ENCODE data around the gene CD300LB.
A peak's percentile ranks its signal among the peaks of the same experiment; 100 is the strongest.
"Not testable (repeated sequence)": the region's sequence is repeated elsewhere in the genome, so short reads cannot be mapped to it uniquely, and the experiment has no call there.

CD300LB gene

DNA sequence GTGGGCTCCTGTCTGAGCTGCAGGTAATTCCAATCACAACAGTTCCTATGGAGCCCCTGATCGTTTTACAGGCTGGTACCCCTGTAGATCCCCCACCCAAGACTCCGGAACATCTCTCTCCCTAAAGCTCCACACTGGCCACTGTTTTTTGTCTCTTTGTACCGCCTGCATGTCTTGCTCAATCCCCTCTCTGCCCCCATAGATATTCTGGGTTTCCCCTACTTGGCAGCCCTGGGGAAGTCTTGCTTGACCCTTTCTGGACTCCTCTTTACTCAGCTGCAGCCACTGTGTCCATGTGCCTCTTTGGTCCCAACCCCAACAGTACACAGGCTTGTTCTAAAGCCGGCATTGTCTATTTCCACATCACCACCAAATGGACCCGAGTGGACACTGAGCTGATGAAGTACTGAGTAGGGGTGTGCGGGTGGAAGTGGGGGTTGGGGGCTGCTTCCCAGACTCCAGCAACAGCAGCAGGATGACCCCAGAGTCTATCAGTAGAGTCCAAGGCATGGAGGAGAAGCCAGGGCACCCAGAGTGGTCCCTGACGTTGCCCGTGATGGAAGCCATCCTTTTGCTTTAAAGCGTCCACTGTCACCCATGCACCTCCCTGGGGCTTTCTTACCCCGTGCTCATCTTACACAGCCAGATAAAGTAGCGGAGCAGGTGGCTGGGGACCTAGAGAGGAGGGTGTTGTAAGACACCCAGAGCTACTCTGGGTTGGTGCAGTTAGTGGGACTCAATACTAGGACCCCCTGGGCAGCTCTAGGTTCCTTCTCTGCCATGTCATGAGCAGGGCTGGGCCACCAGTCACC is 6.4 kb downstream of the CD300LB start:
- no peak for DNase-seq

DNA sequence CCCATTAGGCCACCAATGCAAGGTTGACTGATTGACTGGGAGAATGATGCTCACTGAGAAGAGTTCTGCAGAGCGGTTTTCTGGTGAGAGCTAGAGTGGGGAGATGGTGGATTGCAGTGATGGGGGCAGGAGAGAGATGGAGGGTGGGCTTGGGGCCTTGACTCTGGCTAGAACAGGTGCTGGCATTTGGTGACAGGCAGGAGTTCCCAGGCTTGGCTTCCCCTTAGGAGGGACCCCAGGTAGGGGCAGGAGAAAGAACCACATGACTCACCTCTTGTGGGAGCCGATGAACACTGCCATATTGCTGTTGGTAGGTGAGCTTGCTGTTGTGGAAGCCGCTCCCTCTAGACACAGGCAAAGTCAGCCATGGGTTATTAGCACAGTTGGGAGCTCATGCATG is 8.0 kb downstream of the CD300LB start:
- no peak for DNase-seq

DNA sequence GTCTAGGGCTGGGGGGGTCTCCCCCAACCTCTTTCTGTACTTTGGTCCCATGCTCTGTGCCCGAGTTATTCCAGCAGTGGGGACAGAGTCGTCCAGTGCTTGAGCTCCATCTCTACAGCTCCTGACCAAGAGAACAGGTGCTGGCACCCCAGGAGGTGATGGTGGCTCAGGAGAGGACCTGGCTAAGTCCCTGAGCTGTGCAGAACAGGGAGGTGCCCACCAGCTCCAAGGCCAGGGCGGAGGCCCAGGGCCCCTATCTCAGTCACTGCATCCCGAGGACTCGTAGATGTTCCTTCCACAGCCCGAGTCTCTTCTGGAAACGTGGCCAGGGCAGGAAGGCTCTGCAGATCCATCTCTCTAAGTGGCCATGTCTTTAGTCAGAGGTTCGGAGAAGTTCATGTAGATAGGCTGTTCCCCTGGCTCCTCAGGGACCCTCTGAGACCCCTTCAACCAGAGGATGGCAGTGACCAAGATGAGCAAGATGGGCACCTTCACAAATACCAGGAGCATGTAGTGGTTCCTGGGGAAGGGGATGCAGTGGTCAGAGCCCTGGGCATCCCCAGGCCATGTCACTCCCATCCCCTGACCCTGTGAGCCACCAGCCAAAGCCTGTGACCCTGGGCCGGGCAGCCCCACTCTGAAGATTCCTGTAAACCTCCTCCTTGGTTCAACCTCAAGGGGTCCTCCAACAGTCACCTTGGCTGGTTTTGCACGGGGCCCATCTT is 8.7 kb downstream of the CD300LB start:
- no peak for DNase-seq

DNA sequence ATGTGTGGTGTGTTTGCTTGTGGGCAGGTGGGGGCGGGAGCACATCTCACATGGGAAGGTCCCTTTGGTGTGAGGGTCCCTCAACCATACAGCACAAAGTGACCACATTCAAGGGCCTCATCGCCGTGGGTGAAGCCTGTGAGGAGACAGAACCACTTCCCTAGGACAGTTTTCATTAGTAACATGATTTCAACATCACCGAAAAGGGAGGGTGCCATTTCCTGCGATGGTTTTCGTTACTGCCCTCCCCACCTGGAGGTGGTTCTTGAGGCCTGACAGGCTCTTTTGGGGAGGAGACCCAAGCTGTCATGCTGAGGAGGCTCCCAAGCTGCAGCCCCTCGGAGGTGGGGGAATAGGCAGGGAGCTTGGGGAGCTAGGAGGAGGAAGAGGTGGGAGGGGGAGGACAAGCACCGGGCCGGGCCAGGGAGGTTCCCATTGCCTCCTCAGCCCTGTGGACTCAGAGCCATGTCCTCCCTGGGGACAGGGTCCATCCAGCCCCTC is 9.5 kb downstream of the CD300LB start:
- no peak for DNase-seq

DNA sequence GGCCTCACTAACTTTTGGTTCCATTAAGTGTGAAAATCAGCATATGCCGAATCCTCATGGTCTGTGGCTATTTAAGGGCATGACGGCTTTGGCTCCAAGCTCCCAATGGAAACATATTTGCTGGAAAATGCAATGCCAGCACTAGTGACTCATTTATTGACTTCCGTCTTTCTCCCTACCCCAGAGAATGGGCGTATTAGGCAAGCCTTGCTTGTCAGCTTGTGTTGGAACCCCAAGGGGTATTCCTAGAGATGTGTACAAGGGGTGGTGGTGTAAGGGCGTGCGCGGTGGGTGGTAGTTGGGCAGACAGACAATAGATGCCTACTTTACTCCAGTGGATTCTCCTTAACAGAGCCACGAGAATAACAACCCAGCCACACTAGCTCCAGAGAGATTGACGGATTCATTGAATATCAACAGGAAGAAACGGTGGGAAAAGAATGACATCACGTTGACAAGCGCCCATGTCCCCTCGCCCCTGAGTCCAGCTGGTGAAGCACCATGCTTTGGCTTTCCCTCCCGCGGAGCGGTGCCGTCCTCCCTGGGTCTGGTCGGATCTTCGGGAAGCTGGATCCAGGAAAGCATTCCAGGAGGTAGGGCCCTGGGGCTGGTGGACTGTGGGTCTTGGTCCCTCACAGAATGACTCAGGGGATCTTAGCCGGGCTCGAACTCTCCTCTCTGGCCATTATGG is 10.3 kb downstream of the CD300LB start:
- DNase-seq = no peak

DNA sequence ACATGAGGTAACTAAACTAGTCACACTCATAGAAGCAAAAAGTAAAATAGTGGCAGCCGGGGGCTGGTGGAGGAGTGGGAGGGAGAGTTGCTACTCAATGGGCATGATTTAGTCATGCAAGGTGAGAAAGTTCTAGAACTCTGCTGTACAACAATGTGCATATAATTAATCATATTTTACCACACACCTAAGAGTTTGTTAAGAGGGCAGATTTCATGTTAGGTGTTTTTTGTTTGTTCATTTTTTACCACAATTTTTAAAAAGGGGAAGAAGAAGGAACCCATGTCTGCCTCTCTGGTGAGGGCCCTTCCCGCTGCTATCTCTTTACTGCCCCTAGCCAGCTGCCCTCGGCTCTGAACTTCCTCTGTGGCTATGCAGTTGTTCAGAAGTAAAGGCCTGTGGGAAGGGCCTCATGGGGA is 11.2 kb downstream of the CD300LB start:
- DNase-seq = no peak

DNA sequence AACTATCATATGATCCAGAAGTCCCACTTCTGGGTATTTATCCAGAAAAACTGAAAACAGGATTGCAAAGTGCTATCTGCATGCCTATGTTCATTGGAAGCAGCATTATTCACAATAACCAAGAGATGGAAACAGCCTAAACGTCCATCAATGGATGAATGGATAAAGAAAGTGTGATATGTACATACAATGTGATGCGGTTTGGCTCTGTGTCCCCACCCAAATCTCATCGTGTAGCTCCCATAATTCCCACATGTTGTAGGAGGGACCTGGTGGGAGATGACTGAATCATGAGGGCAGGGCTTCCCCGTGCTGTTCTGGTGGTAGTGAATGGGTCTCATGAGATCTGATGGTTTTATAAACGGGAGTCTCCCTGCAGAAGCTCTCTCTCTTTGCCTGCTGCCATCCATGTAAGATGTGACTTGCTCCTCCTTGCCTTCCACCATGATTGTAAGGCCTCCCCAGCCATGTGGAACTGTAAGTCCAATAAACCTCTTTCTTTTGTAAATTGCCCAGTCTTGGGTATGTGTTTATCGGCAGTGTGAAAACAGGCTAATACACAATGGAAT is 12.8 kb downstream of the CD300LB start:
- not testable (repeated sequence) for DNase-seq

DNA sequence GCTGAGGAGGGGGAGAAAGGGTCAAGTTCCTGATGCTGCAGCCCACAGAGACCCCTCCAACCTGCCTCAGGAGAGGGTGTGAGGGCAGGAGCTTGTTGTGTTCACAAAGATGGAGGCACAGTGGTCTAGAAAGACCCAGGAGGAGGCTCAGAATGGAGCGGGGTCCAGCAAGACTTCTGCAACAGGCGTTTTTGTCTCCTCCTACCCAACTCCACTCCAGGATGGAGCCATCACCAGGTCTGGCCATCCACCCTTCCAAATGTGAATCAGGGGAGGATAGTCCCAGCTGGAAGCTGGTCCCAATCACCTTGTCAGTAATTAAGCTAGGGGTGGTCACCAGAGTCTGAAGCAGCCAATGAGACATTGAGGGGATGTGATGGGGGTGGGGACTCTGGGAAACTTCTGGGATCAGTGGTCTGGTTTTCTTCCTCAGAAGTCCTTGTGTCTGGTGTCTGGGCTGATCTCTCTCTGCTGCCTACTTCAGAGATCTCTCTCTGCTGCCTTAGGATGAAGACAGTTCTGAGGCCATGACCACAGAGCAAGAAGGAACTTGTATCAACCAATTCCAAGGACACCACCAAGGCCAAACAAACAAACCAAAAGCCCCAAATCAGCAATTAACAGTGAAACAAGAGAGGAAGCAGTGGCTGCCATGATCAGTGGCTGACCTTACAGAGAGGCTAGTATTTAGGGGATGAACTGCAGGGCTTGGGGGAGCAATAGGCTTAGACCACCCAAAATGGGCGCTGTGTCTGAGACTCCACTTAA is 14.5 kb downstream of the CD300LB start:
- DNase-seq = no peak

DNA sequence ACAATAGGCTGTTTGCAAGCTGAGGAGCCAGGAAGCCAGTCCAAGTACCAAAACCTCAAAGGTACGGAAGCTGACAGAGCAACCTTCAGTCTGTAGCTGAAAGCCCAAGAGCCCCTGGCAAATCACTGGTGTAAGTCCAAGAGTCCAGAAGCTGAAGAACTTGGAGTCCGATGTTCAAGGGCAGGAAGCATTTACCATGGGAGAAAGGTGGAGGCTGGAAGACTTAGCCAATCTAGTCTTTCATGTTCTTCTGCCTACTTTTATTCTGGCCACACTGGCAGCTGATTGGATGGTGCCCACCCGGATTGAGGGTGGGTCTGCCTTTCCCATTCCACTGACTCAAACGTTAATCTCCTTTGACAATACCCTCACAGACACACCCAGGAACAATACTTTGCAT is 15.3 kb downstream of the CD300LB start:
- no peak for DNase-seq

DNA sequence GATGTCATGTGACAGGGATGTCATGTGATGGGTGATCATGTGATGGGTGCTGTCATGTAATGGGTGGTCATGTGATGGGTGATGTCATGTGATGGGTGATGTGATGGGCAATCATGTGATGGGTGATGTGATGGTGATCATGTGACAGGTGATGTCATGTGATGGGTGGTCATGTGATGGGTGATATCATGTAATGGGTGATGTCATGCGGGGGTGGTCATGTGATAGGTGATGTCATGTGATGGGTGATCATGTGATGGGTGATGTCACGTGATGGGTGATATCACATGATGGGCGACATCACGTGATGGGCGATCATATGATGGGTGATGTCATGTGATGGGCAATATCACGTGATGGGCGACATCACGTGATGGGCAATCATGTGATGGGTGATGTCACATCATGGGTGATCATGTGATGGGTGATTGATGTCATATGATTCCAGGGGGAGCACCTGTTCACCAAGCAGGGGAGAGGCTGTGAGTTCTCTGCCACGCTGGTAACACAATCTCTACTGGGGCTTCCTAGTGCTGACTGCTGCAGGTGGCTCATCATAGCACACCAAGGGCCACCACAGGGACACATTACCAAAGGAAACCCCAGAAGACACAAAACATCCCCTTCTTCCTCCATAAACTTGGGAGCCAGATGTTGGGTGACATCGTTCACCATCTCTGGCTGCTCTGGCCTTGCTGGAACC is 16.5 kb downstream of the CD300LB start:
- no peak for DNase-seq

DNA sequence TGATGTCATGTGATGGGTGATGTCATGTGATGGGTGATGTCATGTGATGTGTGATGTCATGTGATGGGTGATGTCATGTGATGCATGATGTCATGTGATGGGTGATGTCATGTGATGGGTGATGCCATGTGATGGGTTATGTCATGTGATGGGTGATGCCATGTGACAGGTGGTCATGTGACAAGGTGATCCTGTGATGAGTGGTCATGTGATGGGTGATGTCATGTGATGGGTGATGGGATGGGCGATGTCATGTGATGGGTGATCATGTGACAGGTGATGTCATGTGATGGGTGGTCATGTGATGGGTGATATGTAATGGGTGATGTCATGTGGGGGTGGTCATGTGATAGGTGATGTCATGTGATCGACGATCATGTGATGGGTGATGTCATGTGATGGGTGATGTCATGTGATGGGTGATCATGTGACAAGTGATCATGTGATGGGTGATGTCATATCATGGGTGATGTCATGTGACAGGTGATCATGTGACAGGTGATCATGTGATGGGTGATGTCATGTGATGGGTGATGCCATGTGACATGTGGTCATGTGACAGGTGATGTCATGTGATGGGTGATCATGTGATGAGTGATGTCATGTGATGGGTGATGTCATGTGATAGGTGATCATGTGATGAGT is 17.2 kb downstream of the CD300LB start:
- DNase-seq = peak; percentile 17

DNA sequence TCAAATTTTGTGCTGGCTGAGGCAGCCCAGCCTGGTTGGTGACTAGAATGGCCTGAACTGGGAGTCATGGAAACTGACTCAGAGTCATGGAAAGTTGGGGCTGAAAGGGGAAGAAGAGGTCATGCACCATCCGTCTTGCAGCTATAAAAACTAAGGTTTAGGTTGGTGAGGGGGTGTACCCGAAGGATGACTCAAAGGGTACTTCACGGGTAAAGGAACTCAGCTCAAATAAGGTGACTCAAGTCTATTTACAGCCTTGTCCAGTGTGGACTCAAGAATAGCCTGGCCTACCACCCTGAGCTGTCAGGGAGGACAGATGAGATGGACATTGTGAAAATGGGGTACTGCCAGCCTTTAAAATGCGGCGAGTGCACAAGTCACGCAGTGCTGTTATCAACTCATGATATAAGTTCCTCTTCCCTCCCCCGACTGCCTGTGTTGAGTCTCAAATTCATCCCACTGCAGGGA is 18.6 kb downstream of the CD300LB start:
- DNase-seq = no peak

DNA sequence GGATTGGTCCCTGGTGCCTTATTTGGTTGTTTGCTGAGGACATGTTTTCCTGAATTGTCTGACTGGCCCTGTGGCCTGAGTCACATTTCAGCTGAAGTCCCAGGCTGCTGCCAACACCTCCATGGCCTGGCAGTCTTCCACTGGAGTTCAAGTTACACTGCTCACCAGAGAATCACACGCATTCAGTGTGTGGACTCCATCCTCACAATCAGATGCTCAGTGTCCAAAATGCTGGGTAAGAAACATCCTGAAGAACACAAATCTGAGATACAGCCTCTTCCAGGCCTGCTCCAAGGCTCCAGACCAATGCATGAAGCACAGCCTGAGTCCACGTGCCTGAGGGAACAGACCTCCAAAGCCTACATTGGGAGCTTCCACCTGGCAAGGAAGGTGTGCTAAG is 19.2 kb downstream of the CD300LB start:
- no peak for DNase-seq

DNA sequence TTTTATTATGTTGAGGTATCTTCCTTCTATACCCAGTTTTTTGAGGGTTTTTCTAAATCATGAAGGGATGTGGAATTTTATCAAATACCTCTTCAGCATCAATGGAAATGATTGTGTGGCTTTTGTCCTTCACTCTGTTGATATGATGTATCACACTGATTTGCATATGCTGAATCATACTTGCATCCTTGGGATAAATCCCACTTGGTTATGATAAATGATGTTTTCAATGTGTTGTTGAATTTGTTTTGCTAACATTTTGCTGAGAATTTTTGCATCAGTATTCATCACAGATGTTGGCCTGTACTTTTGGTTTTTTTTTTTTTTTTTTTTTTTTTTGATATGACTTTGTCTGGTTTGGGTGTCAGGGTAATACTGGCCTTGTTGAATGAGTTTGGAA is 23.1 kb downstream of the CD300LB start:
- no peak for DNase-seq

DNA sequence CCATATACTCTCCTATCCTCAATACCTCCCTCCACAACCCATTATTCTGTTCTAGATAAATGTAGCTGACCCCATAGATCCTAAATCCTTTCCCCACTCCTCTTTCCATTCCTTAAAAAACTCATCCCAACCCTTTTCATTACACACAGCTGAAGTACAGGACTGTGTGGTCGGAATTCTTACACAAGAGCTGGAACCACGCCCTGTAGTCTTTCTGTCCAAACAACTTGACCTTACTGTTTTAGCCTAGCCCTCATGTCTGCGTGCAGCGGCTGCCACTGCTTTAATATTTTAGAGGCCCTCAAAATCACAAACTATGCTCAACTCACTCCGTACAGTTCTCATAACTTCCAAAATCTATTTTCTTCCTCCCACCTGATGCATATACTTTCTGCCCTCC is 27.3 kb downstream of the CD300LB start:
- not testable (repeated sequence) for DNase-seq

DNA sequence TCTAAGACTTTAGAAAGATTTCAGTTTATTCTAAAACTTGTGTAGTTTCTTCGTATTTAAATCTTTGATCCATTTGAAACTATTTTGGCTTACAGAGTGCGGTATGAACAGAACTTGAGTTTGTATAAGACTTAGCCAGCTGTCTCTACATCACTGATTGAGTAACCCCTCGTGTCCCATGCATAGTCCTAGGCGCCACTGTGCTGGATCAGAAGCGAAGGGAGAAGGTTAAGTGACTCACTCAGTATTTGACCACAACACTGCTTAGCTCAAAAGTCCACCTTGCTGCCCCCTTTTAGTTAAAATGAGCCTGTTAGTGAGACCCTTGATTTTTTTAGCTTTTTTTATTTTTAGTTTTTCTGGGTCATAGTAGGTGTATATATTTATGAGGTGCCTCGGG is 28.4 kb downstream of the CD300LB start:
- DNase-seq = no peak

DNA sequence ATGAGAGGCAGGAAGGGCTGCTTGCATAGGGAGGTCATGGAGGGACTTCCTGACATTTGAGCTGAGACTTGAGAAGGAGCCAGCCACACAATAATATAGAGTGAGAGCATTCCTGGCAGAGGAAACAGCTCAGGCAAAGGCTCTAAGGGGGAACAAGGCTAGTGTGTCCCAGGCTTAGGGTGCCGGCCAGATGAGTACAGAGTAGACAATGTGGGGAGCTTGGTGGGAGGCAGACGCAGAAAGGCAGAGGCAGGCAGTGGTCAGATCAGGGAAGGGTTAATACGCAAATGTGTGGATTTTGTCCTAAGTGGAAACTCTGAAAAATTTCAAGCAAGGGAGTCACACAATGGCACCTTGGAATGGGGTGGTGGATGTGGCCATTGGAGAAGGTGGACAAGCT is 31.3 kb downstream of the CD300LB start:
- no peak for DNase-seq

DNA sequence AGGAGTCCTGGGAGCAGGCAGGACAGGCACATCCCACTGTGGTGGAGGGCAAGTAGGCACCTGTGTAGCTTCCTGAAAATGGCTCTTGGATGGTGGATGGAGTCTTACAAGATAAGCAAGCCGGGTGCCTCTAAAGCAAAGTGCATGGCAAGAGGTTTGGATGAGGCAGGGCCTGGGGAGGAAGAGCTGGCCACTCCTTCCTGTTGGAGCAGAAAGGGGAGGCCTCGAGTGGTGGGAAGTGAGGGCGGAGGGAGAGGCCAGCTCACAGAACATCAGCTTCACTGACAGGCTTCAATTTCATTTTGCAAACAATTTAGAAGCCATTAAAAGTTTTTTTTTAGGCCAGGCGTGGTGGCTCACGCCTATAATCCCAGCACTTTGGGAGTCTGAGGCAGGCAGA is 33.8 kb downstream of the CD300LB start:
- no peak for DNase-seq

DNA sequence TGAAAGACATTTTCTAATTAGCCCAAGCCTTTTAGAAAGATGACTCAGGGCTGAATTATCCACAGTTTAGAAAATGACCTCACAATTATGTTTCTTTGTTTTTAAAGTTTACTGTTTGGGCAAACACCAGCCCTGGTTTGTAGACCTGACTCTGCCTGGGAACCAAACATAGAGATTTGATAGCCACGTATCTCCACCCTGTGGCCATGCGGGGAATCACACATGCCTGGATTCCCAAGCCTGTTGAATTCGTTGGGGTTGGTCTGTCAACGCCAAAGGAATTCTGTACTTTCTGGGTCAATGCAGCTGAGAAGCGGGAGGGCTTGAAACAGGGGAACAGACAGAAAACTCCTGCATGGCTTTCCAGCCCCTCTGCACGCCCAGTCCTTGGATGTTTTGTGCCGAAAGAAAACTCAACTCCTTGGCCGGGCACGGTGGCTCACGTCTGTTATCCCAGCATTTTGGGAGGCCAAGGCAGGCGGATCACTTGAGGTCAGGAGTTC is 37.9 kb downstream of the CD300LB start:
- peak; percentile 68 for DNase-seq

DNA sequence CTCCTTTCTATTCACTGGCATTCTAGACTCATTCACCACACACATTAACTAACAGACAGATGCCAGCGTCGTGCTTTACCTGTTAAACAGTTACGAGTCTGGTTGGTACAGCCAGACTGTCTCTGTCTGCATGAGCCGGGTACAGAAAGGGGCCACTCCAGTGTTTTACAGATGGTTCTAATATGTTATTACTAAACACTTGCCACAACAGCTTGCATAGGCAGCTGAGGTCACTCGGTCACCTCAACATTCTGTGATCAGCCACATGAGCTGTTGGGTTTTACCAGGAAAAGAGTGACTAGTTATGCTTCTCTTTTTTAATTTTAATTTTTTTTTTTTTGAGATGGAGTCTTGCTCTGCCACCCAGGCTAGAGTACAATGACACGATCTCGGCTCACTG is 39.6 kb downstream of the CD300LB start:
- DNase-seq = no peak

DNA sequence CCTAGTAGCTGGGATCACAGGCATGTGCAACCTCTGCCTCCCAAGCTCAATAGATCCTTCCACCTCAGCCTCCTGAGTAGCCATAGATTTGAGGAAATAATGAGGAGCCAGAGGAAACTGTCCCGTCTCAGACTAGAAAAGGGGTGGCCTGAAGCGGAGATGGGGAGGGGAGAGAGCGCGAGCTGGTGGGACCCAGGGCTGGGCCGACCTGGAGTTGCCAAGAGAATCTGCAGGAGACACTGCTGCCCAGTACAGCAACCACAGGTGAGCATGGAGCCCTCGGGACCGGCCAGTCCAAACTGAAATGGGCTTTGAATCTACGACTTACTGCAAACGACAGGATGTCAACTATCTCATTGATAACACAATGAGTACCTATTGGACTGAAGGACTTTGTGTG is 40.6 kb downstream of the CD300LB start:
- DNase-seq = no peak
